ENCODE data around the gene PSMD7. TPM values are rescaled to one million over a fixed set of nuclear protein-coding genes. Genes with fewer than 3 reads are reported as not detected.

PSMD7 gene
- total RNA-seq, 4 donors from 2014 or later = 62.2 to 100 (median 74.1) TPM

- TF ChIP-seq CTCF (IDR thresholded peaks at IDR 0.05; ENCODE audit: low read depth) = no peak
Measured at GRCh38 chr16:74305281-74305680, 8.7 kb downstream of the PSMD7 start.

GRCh38 chr16:74305978-74306784 is 9.6 kb downstream of the PSMD7 start:
- TF ChIP-seq CTCF (IDR thresholded peaks at IDR 0.05; ENCODE audit: low read depth) = no peak

GRCh38 chr16:74307383-74307782 is 10.8 kb downstream of the PSMD7 start:
- no peak for TF ChIP-seq CTCF (IDR thresholded peaks at IDR 0.05; ENCODE audit: low read depth)

GRCh38 chr16:74309789-74310781 is 13.5 kb downstream of the PSMD7 start:
- no peak for TF ChIP-seq CTCF (IDR thresholded peaks at IDR 0.05; ENCODE audit: low read depth)

- no peak for TF ChIP-seq CTCF (IDR thresholded peaks at IDR 0.05; ENCODE audit: low read depth)
Measured at GRCh38 chr16:74315059-74315458, 18.4 kb downstream of the PSMD7 start.

GRCh38 chr16:74320707-74321106 is 24.1 kb downstream of the PSMD7 start:
- no peak for TF ChIP-seq CTCF (IDR thresholded peaks at IDR 0.05; ENCODE audit: low read depth)

GRCh38 chr16:74321356-74321755 is 24.7 kb downstream of the PSMD7 start:
- no peak for TF ChIP-seq CTCF (IDR thresholded peaks at IDR 0.05; ENCODE audit: low read depth)

Data from subcutaneous adipose tissue (tissue), 4 donors.